ENCODE measurements around the gene SSUH2. TPM values are rescaled to one million over a fixed set of nuclear protein-coding genes. Genes with fewer than 3 reads are reported as not detected.
"Not testable (repeated sequence)": the region's sequence is repeated elsewhere in the genome, so short reads cannot be mapped to it uniquely, and the experiment has no call there.

The SSUH2 gene
- total RNA-seq = not detected

- no peak within 1 kb of the TSS for H3K4me3 Mint-ChIP-seq
- H3K4me1 Mint-ChIP-seq = no peaks in the 10 kb centered on the region
- ChIA-PET CTCF (interaction anchor here (1.4 kb wide), 1 partner anchor 17 kb away, joined by 3 read pairs; no protein-coding TSS in a partner anchor), POLR2A (no interaction called here)
- no peak for DNase-seq
- H3K27ac Mint-ChIP-seq = no peak within 1 kb of the TSS
- H3K27me3 Mint-ChIP-seq = peaks cover 14% of the 10 kb centered on the region
- H3K36me3 Mint-ChIP-seq (ENCODE audit: low read depth) = no peaks in the 10 kb centered on the region
- no peaks in the 10 kb centered on the region for H3K9me3 Mint-ChIP-seq
Measured at GRCh38 chr3:8644748-8645390, at the start of gene SSUH2. SSUH2 (minus strand) TSS chr3:8644798; CDS start chr3:8644758, 40 bp downstream.

GRCh38 chr3:8691295-8691694, 46.7 kb upstream of the SSUH2 start:
- H3K27me3 Mint-ChIP-seq; H3K4me3 Mint-ChIP-seq; DNase-seq; H3K9me3 Mint-ChIP-seq; POLR2A ChIA-PET; H3K4me1 Mint-ChIP-seq; CTCF ChIA-PET; H3K27ac Mint-ChIP-seq; H3K36me3 Mint-ChIP-seq (ENCODE audit: low read depth): not testable (repeated sequence)

GRCh38 chr3:8684992-8685391, 40.4 kb upstream of the SSUH2 start:
- H3K36me3 Mint-ChIP-seq (ENCODE audit: low read depth); H3K4me1 Mint-ChIP-seq; H3K27ac Mint-ChIP-seq; POLR2A ChIA-PET; DNase-seq; CTCF ChIA-PET; H3K9me3 Mint-ChIP-seq; H3K4me3 Mint-ChIP-seq; H3K27me3 Mint-ChIP-seq: not testable (repeated sequence)

GRCh38 chr3:8682850-8683574, 38.4 kb upstream of the SSUH2 start:
- H3K36me3 Mint-ChIP-seq (ENCODE audit: low read depth); POLR2A ChIA-PET; CTCF ChIA-PET; H3K9me3 Mint-ChIP-seq; H3K27me3 Mint-ChIP-seq; H3K4me3 Mint-ChIP-seq; H3K27ac Mint-ChIP-seq; DNase-seq; H3K4me1 Mint-ChIP-seq: not testable (repeated sequence)

- DNase-seq; H3K4me3 Mint-ChIP-seq; H3K9me3 Mint-ChIP-seq; H3K27ac Mint-ChIP-seq; H3K36me3 Mint-ChIP-seq (ENCODE audit: low read depth); H3K27me3 Mint-ChIP-seq; POLR2A ChIA-PET; CTCF ChIA-PET; H3K4me1 Mint-ChIP-seq: not testable (repeated sequence)
Measured at GRCh38 chr3:8681881-8682538, 37.4 kb upstream of the SSUH2 start.

- Mint-ChIP-seq H3K4me3 (no peak overlapping the region), H3K4me1 (peaks cover 3% of the 10 kb centered on the region), H3K9me3 (no peaks in the 10 kb centered on the region), H3K36me3 (ENCODE audit: low read depth) (no peaks in the 10 kb centered on the region), H3K27me3 (peaks cover 2% of the 10 kb centered on the region), H3K27ac (no peak overlapping the region)
- ChIA-PET CTCF (no interaction called here), POLR2A (no interaction called here)
- no peak for DNase-seq
Measured at GRCh38 chr3:8681349-8681748, 36.8 kb upstream of the SSUH2 start.

- H3K9me3 Mint-ChIP-seq; H3K27me3 Mint-ChIP-seq; H3K4me1 Mint-ChIP-seq; CTCF ChIA-PET; POLR2A ChIA-PET; H3K36me3 Mint-ChIP-seq (ENCODE audit: low read depth); DNase-seq; H3K4me3 Mint-ChIP-seq; H3K27ac Mint-ChIP-seq: not testable (repeated sequence)
Measured at GRCh38 chr3:8679817-8680553, 35.4 kb upstream of the SSUH2 start.

- H3K27ac Mint-ChIP-seq = no peak overlapping the region
- H3K4me1 Mint-ChIP-seq = peaks cover 3% of the 10 kb centered on the region
- H3K36me3 Mint-ChIP-seq (ENCODE audit: low read depth) = no peaks in the 10 kb centered on the region
- H3K9me3 Mint-ChIP-seq = no peaks in the 10 kb centered on the region
- H3K27me3 Mint-ChIP-seq = peaks cover 2% of the 10 kb centered on the region
- ChIA-PET POLR2A (no interaction called here), CTCF (no interaction called here)
- no peak for DNase-seq
- no peak overlapping the region for H3K4me3 Mint-ChIP-seq
Measured at GRCh38 chr3:8678751-8679150, 34.2 kb upstream of the SSUH2 start.

GRCh38 chr3:8677258-8677657, 32.7 kb upstream of the SSUH2 start:
- CTCF ChIA-PET; POLR2A ChIA-PET; H3K9me3 Mint-ChIP-seq; H3K27ac Mint-ChIP-seq; H3K27me3 Mint-ChIP-seq; H3K36me3 Mint-ChIP-seq (ENCODE audit: low read depth); H3K4me1 Mint-ChIP-seq; DNase-seq; H3K4me3 Mint-ChIP-seq: not testable (repeated sequence)

GRCh38 chr3:8675591-8675990, 31.0 kb upstream of the SSUH2 start:
- CTCF ChIA-PET; H3K4me1 Mint-ChIP-seq; H3K27me3 Mint-ChIP-seq; H3K27ac Mint-ChIP-seq; H3K4me3 Mint-ChIP-seq; DNase-seq; H3K36me3 Mint-ChIP-seq (ENCODE audit: low read depth); H3K9me3 Mint-ChIP-seq; POLR2A ChIA-PET: not testable (repeated sequence)

GRCh38 chr3:8673083-8673737, 28.6 kb upstream of the SSUH2 start:
- Mint-ChIP-seq H3K4me1 (no peaks in the 10 kb centered on the region), H3K27ac (no peak overlapping the region), H3K4me3 (no peak overlapping the region), H3K27me3 (peaks cover 3% of the 10 kb centered on the region), H3K9me3 (no peaks in the 10 kb centered on the region), H3K36me3 (ENCODE audit: low read depth) (no peaks in the 10 kb centered on the region)
- no peak for DNase-seq
- ChIA-PET POLR2A (no interaction called here), CTCF (no interaction called here)

GRCh38 chr3:8669019-8669418, 24.4 kb upstream of the SSUH2 start:
- H3K4me3 Mint-ChIP-seq = no peak overlapping the region

GRCh38 chr3:8668216-8668615, 23.6 kb upstream of the SSUH2 start:
- no peaks in the 10 kb centered on the region for H3K4me1 Mint-ChIP-seq
- H3K9me3 Mint-ChIP-seq = no peaks in the 10 kb centered on the region
- CTCF ChIA-PET = no interaction called here
- H3K27ac Mint-ChIP-seq = no peak overlapping the region
- H3K4me3 Mint-ChIP-seq = no peak overlapping the region
- H3K27me3 Mint-ChIP-seq = peaks cover 15% of the 10 kb centered on the region
- H3K36me3 Mint-ChIP-seq (ENCODE audit: low read depth) = no peaks in the 10 kb centered on the region
- POLR2A ChIA-PET = no interaction called here
- no peak for DNase-seq

More at GRCh38 chr3:8669019-8669418, 24.4 kb upstream of the SSUH2 start:
- no peaks in the 10 kb centered on the region for H3K36me3 Mint-ChIP-seq (ENCODE audit: low read depth)
- H3K4me1 Mint-ChIP-seq = no peaks in the 10 kb centered on the region
- no peak overlapping the region for H3K27ac Mint-ChIP-seq
- H3K27me3 Mint-ChIP-seq = peaks cover 15% of the 10 kb centered on the region
- no peak for DNase-seq
- CTCF ChIA-PET = no interaction called here
- H3K9me3 Mint-ChIP-seq = no peaks in the 10 kb centered on the region
- POLR2A ChIA-PET = no interaction called here
